HG02678 (cell line): ENCODE results near the gene EVPL.
"Not testable (repeated sequence)": the region's sequence is repeated elsewhere in the genome, so short reads cannot be mapped to it uniquely, and the experiment has no call there.

Experiments
- ATAC-seq: cut with Tn5 transposase; IDR thresholded peaks from one replicate; pipeline ENCODE4 v1.9.1; 2021; ENCODE audit warnings: mild to moderate bottlenecking, moderate library complexity; ENCODE audit not compliant: unreplicated experiment

Gene EVPL

DNA sequence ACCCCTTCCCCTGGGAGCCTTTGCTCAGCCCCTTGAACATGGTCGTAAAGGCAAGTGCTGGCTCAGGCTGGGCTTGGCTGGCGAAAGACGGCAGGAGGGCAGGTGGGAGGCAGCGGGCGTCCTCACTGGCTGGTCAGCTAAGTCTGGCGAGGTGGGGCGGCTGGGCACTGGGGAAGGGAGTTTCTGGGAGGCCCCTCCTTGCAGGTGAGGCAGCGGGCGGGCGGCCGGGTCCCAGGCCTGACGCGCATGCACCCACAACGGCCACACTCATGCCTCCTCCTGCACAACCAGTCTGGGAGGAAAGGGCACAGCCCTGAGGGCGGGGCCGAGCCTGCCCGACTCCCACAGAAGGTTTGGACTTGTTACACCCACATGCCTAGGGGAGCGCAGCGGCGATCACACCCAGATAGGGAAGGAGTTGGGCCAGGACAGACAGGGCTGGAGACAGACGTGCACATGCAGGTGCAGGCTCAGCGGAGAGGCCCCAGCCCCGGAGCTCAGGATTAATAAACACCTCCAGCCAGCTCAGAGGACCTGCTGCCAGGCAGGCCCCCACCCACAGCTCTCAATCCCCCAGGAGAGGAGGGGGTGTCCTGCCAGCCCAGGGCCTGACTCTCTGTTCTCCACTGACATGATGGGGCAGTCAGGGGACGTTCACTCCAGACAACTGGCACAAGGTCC is at the start of gene EVPL:
Gene EVPL (minus strand): TSS at position 148 of the 681 bp plus-strand sequence. CDS start 108 bp downstream, at position 40.
- no peak for ATAC-seq

DNA sequence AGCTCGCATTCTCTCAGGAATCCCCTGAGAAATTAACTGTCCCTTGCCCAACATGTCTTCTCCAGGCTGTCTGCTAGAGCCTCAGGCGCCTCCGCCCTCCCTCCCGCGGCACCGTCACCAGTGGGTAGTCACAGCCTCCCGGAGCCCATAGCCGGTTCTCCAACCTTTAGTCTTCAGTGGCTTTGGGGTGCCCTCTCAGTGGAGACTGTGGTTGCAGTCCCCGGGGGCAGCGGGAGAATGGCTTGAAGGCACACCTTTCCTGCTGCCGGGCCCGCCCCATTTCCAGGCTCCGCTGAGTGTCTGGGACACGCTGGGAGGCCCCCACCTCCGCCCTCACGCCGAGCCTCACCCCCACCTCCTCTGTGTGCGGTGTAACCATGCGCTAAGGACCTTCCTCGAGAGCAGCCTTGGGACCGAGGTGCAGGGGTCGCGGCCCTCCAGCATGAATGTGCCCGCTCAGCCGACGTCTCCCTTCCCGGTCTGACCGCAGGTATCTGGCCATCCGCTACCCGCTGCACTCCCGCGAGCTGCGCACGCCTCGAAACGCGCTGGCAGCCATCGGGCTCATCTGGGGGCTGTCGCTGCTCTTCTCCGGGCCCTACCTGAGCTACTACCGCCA is 49.1 kb upstream of the EVPL start:
- ATAC-seq = no peak

DNA sequence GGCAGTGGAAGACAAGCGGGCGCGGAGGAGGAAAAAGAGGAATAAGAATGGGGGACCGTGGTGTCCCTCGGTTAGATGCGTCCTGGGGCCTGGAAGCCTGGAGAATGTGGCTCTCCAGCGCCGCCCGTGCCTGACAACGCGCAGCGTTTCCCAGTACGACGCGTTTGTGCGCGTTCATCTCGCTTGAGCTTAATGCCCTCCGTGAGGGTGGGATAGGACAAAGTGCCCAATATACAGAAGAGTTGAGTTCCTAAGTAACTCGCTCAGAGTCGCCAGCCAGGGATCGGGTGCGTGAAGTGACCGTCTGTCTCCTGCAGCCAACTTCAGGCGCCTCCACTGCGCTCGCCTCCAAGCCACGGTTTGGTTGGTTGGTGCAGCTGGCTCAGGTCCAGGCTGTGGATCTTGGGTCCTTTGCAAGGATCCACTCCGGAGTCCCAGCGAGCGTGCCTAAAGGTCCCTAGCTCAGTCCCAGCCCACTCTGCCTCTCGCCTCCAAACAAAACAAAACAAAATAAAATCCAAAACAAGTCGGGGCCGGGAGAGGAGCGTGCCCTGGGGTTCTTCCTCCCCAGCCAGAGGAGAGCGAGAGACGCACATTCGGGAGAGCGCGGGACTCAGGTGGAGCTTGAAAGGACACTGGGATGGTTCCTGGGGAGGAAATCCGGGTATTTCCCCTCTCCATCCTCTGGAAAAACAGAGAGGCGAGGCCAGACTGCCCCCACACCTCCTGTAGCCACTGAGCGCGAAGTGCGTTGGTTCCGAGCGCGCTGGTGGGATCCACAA is 48.4 kb upstream of the EVPL start:
- no peak for ATAC-seq

DNA sequence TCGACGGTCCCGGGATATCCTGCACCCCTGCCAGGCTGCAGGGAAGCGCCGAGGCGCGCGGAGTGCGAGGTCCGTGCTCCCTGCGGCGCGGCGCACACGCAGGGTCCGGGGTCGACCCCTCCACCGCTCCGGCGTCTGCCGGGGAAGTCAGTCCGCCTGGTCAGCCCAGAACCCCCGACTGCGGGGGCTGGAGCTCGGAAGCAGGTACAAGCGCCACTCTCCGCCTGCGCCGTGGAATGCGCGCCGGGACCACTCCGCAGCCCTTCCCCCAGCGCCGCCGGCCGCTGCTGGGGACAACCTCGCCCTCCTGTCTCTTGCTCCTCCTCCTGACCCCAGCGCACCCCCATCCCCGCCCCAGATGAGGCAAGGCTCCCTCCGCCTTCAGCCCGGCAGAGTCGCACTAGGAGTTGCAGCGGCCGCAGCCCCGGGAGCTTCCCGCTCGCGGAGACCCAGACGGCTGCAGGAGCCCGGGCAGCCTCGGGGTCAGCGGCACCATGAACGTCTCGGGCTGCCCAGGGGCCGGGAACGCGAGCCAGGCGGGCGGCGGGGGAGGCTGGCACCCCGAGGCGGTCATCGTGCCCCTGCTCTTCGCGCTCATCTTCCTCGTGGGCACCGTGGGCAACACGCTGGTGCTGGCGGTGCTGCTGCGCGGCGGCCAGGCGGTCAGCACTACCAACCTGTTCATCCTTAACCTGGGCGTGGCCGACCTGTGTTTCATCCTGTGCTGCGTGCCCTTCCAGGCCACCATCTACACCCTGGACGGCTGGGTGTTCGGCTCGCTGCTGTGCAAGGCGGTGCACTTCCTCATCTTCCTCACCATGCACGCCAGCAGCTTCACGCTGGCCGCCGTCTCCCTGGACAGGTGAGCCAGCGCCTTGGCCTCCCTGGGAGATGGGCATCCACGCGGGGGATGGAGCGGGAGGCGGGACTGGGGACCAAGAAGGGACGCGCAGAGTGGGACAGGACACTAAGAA is 47.6 kb upstream of the EVPL start, which contains the start of gene GALR2:
Gene GALR2 (plus strand): TSS at position 392 of the 974 bp plus-strand sequence. CDS start 103 bp downstream, at position 495.
- ATAC-seq = no peak

DNA sequence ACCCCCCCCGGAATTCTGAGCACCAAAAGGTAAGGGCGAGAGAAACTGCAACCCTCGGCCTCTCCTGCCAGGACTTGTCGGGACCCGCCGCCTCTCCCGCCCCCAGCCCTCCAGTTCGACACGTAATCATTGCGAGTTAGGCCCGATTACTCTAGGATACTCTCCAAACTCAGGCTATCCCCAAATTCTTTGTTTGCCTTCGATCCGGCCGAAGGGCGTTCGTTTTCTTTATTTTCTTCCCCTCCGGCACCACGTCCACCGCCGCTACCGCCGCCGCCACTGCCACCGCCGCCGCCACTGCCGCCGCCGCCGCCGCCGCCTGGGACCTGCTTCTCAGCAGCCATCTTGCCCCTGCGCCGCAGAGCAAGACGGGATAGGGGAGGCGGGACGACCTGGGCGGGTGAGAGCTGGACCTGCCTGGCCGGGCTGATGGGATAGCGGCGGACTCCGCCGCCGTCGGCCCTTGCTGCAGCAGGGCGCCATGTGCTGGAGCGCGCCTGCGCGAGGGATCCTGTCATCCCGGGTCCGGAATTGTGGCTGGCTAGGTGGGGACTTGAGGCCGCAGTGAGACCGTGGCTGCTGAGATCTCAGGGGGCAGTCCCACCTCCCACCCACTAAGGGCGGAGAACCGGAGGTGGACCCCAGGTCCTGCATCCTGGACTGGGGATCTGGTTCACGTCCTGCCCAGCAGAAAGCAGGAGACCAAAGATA is 45.2 kb upstream of the EVPL start, which contains the start of gene SRP68:
Gene SRP68 (minus strand): TSS at position 370 of the 711 bp plus-strand sequence. CDS start 26 bp downstream, at position 344.
- peak; percentile 96 for ATAC-seq

DNA sequence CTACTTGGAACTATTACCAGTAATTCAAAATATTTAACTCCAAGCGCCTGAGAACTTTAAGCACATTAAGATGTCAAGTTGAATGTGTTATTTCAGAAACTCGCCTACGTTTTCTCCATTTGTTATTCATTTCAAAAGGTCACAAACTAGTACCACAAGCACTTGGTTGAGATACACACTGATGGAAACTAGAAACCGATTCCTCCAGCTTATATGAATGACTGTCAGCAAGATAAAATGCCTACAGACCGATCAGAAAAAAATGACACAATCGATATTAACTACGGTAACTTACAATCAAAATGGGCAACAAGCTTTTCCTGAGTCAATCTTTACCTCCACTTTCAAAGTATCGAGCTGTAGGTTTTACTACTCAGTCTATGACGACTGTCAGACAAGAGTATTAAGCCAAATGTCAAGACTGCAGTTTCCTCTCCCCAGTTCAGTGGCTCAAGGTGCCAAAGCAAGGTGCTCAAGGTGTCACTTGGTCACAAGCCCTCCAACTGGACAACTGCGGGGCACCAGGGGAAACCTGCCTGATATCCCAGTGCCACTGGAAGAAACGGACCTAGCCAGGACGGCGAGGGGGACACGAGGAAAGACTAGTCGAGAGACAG is 44.5 kb upstream of the EVPL start:
- no peak for ATAC-seq

DNA sequence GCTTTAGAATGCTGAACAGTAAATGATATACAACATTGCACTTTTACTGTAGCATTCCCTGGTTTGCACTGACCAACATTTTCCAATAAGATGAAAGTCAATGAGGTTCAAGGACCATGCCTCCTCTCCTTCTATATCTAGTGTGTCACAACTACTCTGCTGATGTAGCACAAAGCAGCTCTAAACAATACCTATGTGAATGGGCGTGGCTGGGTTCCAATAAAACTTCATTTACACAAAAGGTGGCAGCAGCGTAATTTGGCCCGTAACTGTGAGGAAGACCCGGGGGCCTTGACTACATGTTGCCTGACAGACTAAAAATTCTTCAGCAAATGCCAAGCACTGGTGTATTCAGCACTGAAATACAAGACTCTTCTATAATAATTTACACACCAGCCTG is 38.7 kb upstream of the EVPL start:
- ATAC-seq = no peak

DNA sequence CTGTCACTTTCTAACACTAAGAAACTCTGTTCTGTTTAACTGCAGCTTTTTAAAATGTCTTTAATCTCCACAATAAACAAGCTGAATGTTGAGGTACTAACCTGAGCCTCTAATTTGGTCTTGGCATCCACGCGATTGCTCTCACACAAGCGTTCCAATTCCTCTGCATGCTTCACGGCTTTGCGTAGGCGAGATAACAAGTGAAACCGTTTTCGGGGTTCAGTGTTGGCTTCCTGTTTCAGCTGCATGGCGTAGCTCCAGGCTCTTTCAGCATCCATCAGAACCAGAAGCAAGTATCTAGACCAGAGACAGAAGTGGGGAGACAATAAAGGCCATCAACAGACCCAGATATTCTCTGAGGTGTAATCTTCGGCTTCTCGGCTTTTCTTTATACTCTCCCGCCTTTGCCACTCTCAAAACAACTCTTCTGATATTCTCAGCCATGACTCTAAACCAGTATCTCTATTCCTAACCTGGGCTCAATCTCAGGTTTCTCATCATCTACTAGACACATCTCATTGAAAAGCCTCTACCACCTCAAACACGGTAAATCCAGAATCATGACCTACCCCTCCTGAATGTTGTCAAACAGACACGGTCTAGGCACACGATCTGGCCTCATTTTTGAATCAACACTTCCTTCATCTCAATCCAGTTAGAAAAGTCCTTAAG is 36.9 kb upstream of the EVPL start:
- ATAC-seq = no peak

DNA sequence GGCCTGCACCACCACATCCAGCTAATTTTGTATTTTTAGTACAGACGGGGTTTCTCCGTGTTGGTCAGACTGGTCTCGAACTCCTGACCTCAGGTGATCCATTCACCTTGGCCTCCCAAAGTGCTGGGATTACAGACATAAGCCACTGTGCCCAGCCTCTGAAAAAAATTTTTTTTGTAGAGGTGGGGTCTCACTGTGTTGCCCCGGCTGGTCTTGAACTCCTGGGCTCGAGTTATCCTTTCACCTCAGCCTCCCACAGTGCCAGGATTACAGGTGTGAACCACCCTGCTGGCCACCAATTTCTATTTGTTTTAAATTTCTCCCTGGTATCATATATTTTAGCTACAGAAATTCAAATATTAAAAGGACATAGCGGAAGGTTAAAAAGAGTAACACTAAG is 31.2 kb upstream of the EVPL start:
- ATAC-seq = not testable (repeated sequence)

DNA sequence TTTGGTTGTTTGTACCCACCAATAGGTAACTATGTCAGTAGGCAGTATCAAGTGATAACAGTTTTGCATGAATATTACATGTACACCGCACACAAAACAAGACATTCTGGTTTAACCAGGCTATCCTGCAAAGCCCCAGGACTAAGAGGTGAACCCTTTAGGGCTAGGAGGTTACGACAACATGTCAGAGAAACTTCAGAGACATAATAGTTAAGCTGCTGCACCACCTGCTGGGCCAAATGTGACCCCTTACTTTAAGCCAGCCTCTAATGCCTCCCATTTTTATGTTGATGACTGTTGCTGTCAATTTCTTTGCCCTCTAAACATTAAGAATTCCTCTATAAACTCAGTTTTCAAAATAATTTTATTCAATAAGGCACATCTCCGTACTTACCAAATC is 29.8 kb upstream of the EVPL start:
- no peak for ATAC-seq

DNA sequence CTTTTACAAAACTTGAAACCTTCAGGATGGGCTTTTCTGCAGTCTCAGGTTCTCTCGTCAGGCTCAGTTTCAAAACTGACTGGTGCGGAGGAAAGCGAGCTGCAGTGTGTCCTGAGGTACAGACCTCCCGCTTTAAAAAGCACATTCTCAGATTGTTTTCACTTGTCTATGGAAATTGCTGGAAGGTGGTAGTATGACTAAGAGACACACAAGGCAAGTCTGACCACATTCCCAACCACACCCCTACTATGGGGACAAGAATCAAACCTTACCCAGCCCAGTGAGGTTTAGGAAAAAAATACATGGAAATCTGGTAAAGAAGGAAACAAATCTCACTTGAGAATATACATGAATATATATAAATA is 27.0 kb upstream of the EVPL start:
- ATAC-seq = no peak

DNA sequence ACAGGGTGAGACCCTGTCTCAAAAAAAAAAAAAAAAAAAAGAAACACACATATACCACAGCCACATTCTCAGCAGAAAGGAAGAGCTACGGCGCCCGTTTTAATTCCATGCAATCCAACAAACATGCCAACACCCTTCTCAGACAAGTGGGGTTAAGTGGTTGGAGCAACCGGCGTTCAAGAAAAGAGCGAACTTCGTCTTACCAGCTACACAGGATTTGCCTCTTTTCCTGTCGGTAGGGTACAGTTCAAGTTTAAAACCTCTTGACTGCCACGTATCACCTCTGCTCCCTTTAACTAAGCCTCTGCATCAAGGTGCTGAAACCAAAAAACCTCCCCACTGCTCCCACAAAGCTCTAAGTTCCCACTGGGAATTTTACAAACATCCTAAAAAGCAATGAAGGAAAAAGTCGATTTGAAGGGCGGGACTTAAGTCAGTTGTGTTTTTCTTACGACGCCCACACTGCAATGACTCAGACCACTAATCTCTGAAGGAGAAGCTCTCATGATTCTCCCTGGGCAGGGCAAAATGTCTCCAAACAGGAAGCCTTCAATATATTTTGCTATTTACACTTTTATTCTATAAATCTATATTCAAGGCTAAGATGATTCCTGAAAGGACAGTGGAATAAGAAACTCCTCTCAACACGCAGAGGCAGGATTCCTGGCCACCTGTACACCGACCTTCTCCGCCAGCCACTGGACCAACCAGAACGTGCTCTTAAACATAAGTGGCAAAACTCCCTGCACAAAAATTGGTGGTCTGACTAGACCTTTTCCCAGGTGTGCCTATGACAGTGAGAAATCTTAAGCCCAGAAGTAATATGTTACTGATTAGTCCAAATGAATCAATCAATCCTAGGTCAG is 26.4 kb upstream of the EVPL start:
- ATAC-seq = no peak

DNA sequence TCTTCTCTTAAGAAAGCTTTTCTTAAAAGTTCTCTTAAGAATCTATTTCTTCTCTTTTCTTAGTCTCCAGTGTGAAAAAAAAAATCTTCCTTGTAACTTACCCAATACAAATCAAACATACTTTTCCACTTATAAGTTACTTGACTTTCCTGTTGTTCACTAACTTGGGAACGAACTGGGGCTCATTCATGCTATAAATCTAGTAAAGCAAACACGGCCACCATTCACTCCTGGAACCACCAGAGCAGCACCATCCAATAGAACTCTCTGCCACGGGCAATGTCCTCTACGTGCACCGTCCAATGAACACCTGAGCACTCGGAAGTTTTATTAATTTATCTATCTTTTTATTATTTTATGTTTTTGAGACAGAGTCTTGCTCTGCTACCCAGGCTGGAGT is 24.5 kb upstream of the EVPL start:
- no peak for ATAC-seq

DNA sequence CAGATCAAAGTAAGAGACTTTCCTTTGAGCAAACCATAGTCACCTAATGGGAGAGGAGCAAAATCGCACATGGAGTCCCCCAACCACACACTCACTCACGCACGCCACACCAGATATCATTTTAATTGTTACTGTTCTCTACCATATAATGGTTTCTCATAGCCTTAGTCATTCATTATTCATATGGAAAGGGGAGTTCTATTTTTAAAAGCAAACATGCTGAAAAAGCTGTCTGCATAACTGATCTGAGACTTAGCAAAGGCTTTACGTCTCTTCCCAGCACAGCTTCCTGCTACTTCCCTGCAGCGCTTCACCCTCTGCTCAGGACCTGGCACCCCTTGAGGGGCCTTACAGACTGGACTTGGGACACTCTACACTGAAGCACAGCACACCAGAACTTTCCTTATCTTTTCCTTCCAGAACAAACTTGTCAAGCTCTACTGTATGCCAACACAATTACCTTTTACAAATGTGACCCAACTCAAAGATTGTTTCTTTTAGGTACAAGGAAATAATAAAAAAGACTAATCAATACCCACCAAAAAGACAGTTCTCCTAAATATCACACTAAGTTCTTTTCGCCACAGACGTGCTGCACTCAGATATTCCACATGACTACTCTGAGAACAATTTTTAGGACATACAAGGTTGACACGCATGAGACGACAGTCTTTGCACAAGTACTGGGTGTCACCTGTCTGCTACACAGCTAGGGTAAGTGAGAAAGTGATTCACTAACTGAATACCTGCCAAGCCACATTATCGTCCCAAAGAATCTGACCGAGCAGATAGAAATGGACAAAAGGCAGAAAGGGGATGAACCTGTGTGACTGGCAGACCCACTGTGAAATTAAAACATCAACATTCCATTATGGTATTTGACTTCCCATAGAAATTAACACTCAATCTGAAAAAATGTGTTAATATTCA is 23.7 kb upstream of the EVPL start:
- no peak for ATAC-seq

DNA sequence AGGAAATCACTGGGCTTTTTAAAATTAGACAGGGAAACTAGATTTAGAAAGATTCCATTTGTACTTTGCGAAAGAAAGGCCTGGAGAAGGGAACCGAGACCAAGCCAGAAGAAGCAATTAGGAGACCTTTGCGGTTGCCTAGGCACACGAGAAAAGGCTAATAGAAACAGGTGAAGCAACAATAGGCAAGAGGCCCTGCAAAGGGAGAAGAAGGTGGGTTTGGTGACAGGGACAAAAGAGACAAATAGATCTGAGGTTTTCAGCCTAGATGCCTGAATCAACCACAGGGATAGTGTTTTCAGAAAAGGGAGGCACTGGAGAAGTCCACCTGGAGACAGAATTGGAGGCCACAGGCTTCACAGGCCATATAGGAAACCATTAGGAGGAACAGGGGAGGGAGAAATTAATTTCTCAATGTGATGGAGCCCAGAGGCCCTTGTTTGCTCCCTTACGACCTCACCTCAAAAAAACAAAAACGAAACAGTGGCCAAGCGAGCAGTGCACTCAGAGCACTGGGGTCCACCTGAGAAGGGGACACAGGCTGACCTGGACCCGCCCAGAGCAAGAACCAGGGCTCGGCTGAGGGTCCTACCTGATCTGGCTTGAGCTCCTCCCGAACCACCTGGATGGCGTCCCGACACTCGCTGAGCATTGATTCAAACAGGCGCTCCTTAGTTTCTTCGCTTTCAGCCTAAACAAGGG is 22.9 kb upstream of the EVPL start:
- no peak for ATAC-seq

DNA sequence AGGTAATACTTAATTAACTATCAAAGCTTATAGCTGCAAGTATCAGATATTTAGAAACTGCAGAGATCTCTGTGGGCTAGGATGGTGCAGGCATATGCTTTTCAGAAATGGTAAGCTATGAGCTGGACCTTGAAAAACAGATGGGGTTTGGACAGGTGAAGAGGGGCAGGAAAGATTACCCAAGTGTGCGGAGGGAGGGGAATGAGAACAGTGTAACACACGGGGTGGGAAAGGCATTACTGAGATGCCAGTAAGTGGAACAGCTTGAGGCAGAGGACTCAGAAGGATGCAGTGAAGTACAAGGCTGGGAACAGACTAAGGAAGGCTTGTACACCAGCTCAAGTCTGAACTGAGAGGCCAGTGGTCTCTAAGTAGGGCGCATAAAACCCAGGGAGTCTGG is 22.1 kb upstream of the EVPL start:
- ATAC-seq = no peak
